GM19099 (cell line): Measurements from ENCODE around the gene SCAANT1.

Experiments used
- POLR2A ChIP-seq: IDR thresholded peaks from 3 replicates; pipeline ENCODE4 v1.6.1; 2011; ENCODE audit warnings: low read depth; ENCODE audit not compliant: insufficient read length; ENCODE audit errors: extremely low read depth

Gene SCAANT1

DNA sequence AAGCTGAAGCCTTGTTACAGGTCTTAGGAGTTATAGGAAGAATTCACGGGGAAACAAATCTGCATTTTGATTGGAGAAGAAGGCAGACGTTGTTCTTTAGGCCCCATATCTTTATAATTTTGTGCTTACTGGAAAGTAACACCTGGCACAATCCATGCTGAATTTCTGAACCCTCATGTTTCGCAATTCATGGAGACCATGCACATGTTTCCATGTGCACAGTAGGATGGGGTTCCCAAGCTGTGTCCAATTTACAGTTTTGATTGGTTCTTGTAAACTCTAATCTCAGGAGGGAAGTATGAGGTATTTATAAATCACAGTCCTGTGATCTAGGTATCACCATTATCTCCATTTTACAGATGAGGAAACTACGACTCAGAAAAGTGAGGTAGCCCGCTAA lies 7.8 kb upstream of the SCAANT1 start:
- TF ChIP-seq POLR2A: no peak

GRCh38 chr3:63918321-63918720 lies 6.1 kb upstream of the SCAANT1 start:
- no peak for TF ChIP-seq POLR2A

GRCh38 chr3:63914312-63914711 lies 2.1 kb upstream of the SCAANT1 start:
- TF ChIP-seq POLR2A: no peak

DNA sequence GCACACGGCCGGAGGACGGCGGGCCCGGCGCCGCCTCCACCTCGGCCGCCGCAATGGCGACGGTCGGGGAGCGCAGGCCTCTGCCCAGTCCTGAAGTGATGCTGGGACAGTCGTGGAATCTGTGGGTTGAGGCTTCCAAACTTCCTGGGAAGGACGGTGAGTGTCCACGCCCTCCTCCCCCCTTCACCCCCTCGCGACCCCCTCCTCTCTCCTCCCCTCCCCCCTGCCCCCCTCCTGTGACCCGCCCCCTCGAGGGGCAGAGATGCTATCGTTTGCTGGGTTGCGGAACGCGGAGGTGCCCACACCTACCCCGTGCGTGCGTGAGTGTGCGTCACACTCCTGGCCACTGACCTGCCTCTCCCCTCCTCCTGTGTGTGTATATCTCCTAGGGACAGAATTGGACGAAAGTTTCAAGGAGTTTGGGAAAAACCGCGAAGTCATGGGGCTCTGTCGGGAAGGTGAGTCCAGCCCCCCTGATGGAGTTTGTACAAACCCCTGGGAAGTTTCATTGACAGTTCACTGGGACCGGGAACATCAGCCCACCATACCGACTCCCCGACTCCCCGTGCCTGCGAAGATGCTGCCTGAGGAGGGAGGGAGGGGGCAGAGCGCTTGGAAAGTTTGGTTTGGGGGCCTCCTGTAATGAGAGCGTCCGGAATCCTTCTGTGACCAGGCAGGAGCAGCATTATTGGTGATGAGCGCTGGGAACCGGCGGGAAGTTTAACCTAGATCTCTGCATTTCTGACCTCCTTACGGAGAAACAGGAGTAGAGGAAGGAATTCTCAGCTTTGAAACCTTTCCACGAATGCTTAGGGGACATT lies 795 bp upstream of the SCAANT1 start:
- TF ChIP-seq POLR2A: no peak

GRCh38 chr3:63911509-63911872 lies 692 bp downstream of the SCAANT1 start:
- TF ChIP-seq POLR2A: no peak

GRCh38 chr3:63910891-63911290 lies 1.3 kb downstream of the SCAANT1 start:
- TF ChIP-seq POLR2A: no peak

DNA sequence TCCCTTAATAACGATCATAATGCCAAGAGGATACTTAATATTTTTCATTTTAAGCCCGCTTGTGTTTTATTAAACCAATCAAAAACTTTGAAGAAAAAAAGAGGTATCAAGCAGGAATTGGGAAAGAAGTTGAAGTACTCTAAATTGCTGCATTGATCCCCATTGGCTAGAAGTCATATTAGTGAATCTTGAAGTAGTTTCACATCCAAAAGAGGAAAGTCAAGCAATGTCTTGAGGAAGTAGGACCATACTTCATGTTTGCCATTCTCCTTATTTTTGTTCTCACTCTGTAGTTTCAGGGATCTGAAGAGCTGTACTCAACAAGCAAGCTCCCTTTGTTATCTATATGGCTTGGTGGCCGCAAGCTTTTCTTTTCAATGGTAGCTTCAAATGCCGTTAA lies 2.2 kb downstream of the SCAANT1 start:
- no peak for TF ChIP-seq POLR2A

DNA sequence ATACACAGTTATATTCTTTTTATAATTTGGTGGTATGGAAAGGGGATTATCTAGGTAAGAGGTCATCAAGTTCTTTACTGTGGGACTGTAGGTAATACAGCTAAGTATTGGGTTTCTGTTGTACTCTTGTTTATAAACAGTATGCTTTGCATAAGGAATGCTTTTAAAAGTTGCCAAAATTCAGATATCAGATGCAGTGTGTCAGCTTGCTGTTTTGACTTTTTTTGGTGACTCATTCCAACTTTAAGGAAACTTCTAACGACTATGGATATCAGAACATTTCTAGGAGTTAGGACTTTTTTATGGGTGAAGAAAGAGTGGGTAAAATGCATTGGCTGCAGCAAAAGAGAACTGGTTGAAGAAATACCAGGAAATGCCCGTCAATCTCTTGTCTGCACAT lies 2.8 kb downstream of the SCAANT1 start:
- no peak for TF ChIP-seq POLR2A

- no peak for TF ChIP-seq POLR2A
Measured at GRCh38 chr3:63908776-63909175, 3.4 kb downstream of the SCAANT1 start.

DNA sequence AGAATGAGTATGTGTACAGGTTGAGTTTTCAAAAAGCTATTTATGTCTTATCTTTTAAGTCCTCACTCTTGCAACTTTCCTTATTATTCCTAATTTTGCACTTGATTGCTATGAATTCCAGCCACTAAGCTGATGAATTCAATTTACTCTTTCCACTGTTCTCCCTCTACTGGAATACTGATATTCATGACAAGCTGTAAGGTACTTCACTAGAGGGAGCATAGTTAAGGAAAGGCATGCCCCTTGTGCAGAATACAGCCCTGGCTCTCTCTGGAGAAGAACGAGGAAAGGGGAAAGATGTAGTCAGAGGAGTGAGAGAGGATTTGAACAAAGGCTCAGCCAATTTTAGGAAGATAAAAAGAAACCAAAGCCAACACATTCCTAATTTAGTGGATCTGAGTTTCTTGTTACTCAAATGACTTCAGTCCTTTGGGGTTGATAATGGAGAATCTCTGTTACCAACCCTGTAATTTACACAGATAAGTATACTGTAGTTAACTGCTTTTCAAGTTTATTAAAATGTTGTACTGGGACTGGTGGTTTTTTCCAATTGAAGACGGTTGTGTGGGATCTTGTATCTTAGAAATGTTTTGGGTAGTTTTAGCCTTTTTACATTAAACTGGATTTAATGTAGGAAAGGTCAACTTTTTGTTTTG lies 4.0 kb downstream of the SCAANT1 start:
- TF ChIP-seq POLR2A: no peak

DNA sequence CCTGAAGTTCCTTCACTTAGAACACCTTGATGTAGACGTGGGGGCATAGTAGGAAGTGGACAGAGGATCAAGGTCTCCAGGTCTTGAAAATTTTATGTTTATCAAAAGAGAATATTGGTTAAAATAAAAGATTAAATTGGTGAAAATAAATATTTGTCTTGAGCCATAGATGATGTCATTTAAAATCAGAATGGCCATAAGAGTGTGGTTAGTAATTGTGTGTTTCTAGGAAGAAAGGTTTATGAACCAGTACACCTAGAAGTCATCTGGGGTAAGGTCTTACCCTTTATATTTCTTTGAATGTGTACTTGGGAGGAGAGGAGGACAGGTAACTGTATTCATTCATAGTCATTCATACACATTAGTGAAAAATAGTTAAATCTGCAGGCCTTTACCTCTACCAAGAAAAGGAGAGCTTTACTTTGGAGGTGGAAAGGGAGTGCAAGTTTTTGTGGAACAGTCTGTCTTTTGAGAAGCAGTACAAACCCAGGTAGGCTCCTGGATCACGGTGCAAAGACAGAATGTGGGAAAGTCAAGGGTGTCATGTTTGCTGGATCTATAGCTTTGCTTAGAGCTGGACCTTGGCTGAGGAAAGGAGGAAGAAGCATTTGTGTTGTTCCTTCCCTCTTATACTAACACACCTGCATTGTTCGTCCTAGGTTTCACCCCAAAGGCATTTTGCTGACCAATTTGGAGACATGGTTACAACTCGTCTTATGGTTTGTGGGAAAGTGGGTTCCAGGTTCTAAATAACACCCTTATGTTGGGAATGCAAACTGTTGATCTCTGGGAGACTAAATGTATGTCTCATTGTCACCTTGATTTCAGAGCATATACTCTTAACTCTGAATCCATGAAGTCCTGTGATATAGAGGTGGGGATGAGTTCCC lies 6.2 kb downstream of the SCAANT1 start:
- TF ChIP-seq POLR2A: no peak

DNA sequence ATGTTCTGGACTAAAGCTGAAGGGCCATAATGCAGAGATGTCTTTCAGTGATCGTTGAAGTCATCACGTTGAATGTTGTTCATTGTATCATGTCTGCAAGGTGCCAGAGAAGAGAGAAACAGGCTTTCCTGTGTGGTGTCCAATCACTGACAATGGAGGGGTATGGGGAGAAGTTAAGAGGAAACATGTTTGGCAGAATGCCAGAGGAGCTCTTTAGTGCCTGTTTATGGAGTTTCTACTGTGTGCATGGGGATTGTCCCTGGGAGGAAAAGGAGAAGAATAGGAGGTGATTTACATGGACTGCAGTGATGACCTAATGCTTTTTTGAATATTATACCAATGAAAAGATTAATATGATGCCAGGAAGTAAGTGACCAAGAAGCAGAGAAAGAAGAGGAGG lies 11.7 kb downstream of the SCAANT1 start:
- TF ChIP-seq POLR2A: no peak

DNA sequence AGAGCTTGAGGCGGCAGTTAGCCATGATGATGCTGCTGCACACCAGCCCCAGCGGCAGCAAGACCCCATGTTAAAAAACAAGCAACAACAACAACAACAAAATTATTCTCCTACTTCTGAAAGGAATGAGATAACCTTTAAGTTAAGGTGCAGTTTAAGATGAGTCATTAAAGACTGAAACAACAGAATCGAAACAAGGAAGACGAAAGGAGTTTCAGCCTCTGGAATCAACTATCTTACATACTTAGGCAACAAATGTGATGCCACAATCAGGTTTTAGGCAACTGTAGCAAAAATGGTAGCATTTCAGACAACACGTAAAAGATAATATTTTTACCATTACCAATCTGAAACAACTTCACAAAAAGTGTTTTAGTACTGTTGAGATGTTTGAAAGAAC lies 12.2 kb downstream of the SCAANT1 start:
- TF ChIP-seq POLR2A: no peak

DNA sequence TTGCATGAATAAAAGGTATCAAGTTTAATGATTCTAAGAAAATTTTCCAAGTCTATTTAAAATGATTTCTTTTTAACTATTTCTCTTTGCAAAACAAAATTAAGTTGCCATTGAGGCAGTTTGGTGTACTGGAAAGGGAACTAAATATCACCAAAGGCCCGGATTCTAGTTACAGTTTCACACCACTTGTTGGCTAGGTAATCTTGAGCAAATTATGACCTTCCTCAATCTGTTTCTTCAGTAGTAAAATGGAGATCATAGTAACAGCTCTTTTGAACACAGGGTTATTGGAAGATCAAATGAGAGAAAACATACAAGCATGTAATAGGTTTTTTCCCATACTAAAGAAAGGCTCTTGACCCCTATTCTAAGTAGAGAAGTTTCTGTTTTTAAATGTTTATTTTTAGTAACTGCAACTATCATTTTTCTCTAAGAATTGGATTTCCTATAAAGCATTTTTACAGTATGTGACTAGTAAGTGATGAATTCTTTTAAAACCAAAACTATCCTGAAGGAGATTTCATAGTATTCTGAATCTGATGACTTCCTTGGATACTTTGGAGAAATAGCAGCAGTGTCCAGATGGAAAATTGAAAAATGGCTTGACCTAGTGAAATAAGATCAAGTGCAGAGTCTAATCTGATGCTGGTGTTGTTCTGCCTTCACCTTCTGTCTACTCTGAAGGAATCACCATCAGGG lies 15.7 kb downstream of the SCAANT1 start:
- no peak for TF ChIP-seq POLR2A

GRCh38 chr3:63895422-63896189 lies 16.6 kb downstream of the SCAANT1 start:
- TF ChIP-seq POLR2A: no peak

- no peak for TF ChIP-seq POLR2A
Measured at GRCh38 chr3:63892773-63893352, 19.3 kb downstream of the SCAANT1 start.
